Measurements from ENCODE around the gene TEX30. TPM values are rescaled to one million over a fixed set of nuclear protein-coding genes. Genes with fewer than 3 reads are reported as not detected.

The TEX30 gene
- polyA plus RNA-seq, 2 of the 4 experiments (the other 2 are of a cell fraction), result 12.9 to 21.3 TPM

- no peak for DNase-seq (ENCODE audit: low read depth in 1 of 2, low spot score in 1 of 2)
- Histone ChIP-seq H3K27ac (no peak overlapping the region), H3K4me1 (no peaks in the 10 kb centered on the region), H3K9me3 (no peaks in the 10 kb centered on the region), H3K4me2 (no peak overlapping the region), H3K4me3 (no peak overlapping the region)
- no peak for ATAC-seq
- ChIA-PET POLR2A (no interaction called here), CTCF (no interaction called here)
- TF ChIP-seq E2F6 (IDR thresholded peaks at IDR 0.05; ENCODE audit: borderline replicate concordance, low read depth), result no peak
- no peak for TF ChIP-seq MAZ (IDR thresholded peaks at IDR 0.05; ENCODE audit: borderline replicate concordance, low read depth, low read length)
- TF ChIP-seq EHMT2 (IDR thresholded peaks at IDR 0.05; ENCODE audit: low read depth), result no peak
- no peak for TF ChIP-seq FOXS1 (CRISPR knock-in tag; IDR thresholded peaks at IDR 0.05)
- TF ChIP-seq RCOR1 (IDR thresholded peaks at IDR 0.05; ENCODE audit: low read depth, low read length), result no peak
- no peak for TF ChIP-seq TFCP2L1 (CRISPR knock-in tag; IDR thresholded peaks at IDR 0.05)
- TF ChIP-seq JUNB (IDR thresholded peaks at IDR 0.05), result no peak
- no peak for TF ChIP-seq JUN (IDR thresholded peaks at IDR 0.05)
- FAIRE-seq, result no peak
- 91% methylated on average over 3 of the region's 3 CpGs for WGBS (ENCODE audit: missing lambda C conversion rate)
Observed at GRCh38 chr13:102805680-102806079, 32.1 kb upstream of the TEX30 start.

- ChIA-PET CTCF (interaction anchor here (0.6 to 3.4 kb wide), 19 partner anchors 10 to 225 kb away, joined by 3 to 15 read pairs (median 4); partner anchors contain the start of gene ERCC5), POLR2A (interaction anchor here (1.7 to 2.4 kb wide), 2 partner anchors 27 to 45 kb away, joined by 9 to 11 read pairs; partner anchors contain the start of genes ERCC5 and TEX30)
- FAIRE-seq, result no peak
Observed at GRCh38 chr13:102800145-102801041, 26.8 kb upstream of the TEX30 start.

More at GRCh38 chr13:102800145-102801041, 26.8 kb upstream of the TEX30 start:
- H3K4me1 ChIP-seq, result peaks cover 7% of the 10 kb centered on the region; the same call in 1 of the 3 replicates
- H3K27ac ChIP-seq, result peak overlapping the region; percentile 88 to 98
- TF ChIP-seq RAD21 (conservative IDR thresholded peaks at IDR 0.05 in 1 of 2, IDR thresholded peaks at IDR 0.05 in 1 of 2) (peak in 1 of 2 experiments; percentile 29; a peak in 1 of 5 replicates), HEYL (CRISPR knock-in tag; IDR thresholded peaks at IDR 0.05) (no peak), BHLHE40 (IDR thresholded peaks at IDR 0.05; ENCODE audit: low read depth, low read length) (no peak), GATA3 (IDR thresholded peaks at IDR 0.05; ENCODE audit: borderline replicate concordance) (no peak), POLR2A (IDR thresholded peaks at IDR 0.05; ENCODE audit: low read length) (peak; percentile 38), FOSB (CRISPR knock-in tag; IDR thresholded peaks at IDR 0.05) (no peak), NFE2L2 (conservative IDR thresholded peaks at IDR 0.05; ENCODE audit: low read length) (no peak), JUN (IDR thresholded peaks at IDR 0.05) (peak in 1 of 2 experiments; percentile 36; a peak in 1 of 5 replicates), MAX (IDR thresholded peaks at IDR 0.05) (peak; percentile 71), CTCF (IDR thresholded peaks at IDR 0.05) (peak; percentile 57), HOXB13 (CRISPR knock-in tag; IDR thresholded peaks at IDR 0.05; ENCODE audit: low read depth) (no peak), SMC3 (IDR thresholded peaks at IDR 0.05) (peak; percentile 40; the same call in 1 of the 3 replicates), USF2 (IDR thresholded peaks at IDR 0.05) (no peak), ZFP36 (IDR thresholded peaks at IDR 0.05; ENCODE audit: borderline replicate concordance, partially characterized antibody) (no peak)
- DNase-seq (ENCODE audit: low read depth in 1 of 2, low spot score in 1 of 2) (peak; percentile 68 to 76), ATAC-seq (peak; percentile 88 to 91)
- peak overlapping the region; percentile 83 for H3K4me3 ChIP-seq
- no peaks in the 10 kb centered on the region for H3K9me3 ChIP-seq
- WGBS (ENCODE audit: missing lambda C conversion rate), result 17% methylated on average over 17 of the region's 81 CpGs
- peak overlapping the region; percentile 92 for H3K4me2 ChIP-seq

Measured in A549 (cell line).